ENCODE measurements around the gene BRINP3.

Gene BRINP3

DNA sequence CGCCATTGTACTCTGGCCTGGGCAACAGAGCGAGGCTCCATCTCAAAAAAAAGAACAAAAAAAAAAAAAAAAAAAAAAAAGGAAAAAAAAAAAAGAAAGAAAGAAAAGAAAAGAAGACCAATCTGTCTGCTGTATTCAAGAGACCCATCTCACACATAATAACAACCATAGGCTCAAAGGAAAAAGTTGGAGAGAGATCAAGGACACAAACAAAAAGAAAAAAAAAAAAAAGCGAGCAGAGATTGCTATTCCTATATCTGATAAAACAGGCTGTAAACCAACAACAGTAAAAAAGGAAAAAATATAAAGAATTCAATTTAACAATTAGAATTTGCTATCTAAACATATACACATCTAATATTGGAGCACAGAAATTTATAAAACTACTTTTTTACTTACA, 150.4 kb downstream of the BRINP3 start:
- no peak for TF ChIP-seq POLR2A (IDR thresholded peaks at IDR 0.05; ENCODE audit: low read length)
- no peak for TF ChIP-seq GATA1 (IDR thresholded peaks at IDR 0.05; ENCODE audit: low read depth, low read length)
- no peak for DNase-seq

DNA sequence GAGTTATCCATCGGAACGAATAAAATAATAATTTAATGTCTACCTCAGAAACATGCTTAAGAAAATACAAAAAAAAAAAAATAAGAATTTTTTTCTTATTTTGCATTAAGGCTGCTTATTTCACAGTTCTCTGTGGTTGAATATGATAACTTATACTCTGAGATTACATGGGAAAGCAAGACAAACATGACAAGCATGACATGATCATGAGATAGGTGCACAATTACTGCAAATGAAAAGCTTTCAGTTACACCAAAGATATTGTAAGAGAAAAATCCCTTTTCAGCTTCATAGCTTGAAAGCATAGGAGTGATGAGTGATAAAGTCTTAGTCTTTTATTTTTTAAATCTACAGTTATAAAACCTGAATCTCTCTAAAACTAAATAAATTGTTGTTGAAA, 154.1 kb downstream of the BRINP3 start:
- no peak for DNase-seq
- TF ChIP-seq POLR2A (IDR thresholded peaks at IDR 0.05; ENCODE audit: low read length), result no peak
- TF ChIP-seq GATA1 (IDR thresholded peaks at IDR 0.05; ENCODE audit: low read depth, low read length), result no peak

DNA sequence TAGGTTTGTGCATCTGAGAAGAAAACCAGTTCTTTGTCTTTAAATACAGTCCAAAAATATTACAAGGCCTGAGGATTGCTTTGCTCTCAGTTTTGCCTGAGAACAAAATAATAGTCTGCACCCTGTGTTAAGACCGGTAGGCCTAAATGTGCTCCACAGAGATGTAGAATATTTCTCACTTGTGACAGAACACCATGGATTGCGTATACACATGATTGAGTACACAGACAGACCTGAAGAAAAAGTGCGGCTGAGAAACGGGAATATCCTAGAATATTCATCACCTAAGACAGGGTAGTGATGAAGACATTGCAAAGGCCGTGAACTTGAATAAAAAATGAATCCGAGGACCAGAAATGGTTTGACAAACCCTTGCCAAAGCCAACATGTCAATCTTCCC, 155.4 kb downstream of the BRINP3 start:
- no peak for DNase-seq
- TF ChIP-seq POLR2A (IDR thresholded peaks at IDR 0.05; ENCODE audit: low read length) (no peak), GATA1 (IDR thresholded peaks at IDR 0.05; ENCODE audit: low read depth, low read length) (no peak)

DNA sequence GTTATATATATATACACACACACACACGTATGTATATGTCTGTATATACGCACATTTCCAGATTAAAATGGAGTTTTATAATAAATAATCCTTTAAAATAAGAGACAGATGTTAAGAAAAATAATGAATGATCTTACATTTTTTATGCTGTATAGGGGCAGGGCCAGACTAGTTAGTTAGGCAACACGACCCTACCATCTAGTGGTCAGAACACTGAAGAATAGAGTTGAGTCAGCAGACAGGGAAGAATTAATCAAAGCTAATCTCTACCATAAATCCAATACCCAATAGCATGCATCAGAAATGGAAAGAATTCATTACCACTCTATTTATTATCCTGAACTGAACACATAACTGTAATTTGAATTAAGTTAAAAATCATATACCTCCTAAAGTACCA, 156.7 kb downstream of the BRINP3 start:
- peak; percentile 2 for DNase-seq
- no peak for TF ChIP-seq POLR2A (IDR thresholded peaks at IDR 0.05; ENCODE audit: low read length)
- no peak for TF ChIP-seq GATA1 (IDR thresholded peaks at IDR 0.05; ENCODE audit: low read depth, low read length)

DNA sequence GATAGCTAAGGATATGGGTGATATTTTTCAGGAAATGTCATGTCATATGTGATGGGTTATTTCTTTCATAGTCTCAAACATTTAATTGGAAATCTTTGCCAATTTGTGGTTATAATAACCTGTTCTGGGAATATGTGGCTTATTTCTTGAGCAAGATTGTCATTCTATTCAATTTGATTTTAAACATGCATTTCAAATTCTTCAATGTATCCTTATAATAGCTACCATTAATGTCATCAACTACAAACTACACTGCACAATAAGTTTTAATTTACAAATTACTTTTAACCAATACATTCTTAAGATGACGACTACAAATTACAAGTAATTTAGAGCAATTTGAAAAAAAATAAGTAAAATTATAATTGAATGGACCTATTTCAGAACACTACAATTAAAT, 164.9 kb downstream of the BRINP3 start:
- DNase-seq, result no peak
- no peak for TF ChIP-seq GATA1 (IDR thresholded peaks at IDR 0.05; ENCODE audit: low read depth, low read length)
- no peak for TF ChIP-seq POLR2A (IDR thresholded peaks at IDR 0.05; ENCODE audit: low read length)

DNA sequence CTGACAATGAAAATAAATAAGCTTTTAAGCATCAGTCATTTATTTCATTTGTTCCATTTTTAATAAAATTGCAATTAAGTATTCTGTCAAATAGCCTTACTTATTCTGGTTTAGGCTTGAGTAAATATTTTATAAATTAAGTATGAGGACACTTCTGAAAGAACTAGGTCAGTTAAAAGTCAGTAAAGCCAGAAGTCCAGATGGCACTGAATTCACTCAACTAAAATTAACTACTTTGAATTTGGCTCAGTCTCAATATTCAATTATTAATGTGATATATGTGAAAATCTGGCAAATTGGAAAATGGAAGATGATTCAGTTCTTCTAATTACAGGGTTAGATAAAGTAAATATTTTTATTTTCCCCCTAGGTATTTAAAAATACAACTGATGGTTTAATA, 174.2 kb downstream of the BRINP3 start:
- DNase-seq, result no peak
- TF ChIP-seq GATA1 (IDR thresholded peaks at IDR 0.05; ENCODE audit: low read depth, low read length) (no peak), POLR2A (IDR thresholded peaks at IDR 0.05; ENCODE audit: low read length) (no peak)

DNA sequence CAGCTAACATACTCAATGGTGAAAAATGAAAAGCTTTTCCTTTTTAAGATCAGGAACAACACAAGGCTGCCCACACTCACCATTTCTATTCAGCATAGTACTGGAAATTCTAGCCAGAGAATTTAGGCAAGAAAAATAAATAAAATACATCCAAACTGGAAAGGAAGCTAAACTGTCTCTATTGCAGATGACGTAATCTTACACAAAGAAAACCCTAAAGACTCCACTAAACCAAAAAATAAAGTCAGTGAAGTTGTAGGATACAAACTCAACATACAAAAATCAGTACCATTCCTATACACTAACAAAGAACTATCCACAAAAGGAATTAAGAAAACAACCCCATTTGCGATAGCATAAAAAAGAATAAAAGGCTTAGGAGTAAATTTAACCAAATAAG, 181.2 kb downstream of the BRINP3 start:
- no peak for TF ChIP-seq GATA1 (IDR thresholded peaks at IDR 0.05; ENCODE audit: low read depth, low read length)
- TF ChIP-seq POLR2A (IDR thresholded peaks at IDR 0.05; ENCODE audit: low read length), result no peak
- no peak for DNase-seq

DNA sequence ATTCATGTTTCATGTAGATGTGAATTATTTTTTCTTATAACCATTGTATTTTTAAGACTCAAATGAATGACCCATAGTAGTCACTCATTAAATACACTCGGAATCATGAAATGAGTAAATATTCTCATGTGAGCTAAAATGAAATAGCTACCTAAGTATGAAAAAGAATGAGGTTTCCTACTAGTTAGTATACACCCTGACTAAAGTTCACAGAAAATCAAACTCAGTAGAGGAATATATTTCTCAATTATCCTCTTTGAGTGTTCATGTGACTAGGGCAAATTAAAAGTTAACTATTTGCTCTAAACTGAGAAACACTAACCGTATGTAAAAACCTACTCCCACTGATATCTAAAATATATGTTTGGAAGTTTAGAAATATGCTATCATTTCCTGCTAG, 187.8 kb downstream of the BRINP3 start:
- TF ChIP-seq GATA1 (IDR thresholded peaks at IDR 0.05; ENCODE audit: low read depth, low read length) (no peak), POLR2A (IDR thresholded peaks at IDR 0.05; ENCODE audit: low read length) (no peak)
- no peak for DNase-seq

DNA sequence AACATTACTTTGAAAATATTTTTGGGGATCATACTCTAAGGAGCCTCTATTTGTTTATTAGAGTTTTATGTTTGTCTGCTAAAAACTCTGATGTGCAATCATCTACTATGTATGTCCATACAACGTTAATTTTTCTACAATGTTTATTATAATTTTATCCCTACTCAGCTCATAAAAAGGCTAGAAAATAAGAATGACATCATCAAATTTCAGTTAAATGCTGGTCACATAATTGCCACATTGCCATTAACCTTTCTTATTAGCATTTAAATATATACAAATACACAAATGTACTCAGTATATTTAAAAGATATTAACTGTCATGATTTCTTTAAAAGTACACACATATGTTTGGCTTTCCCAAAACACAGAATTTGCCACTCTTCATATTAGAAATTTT, 191.6 kb downstream of the BRINP3 start:
- TF ChIP-seq POLR2A (IDR thresholded peaks at IDR 0.05; ENCODE audit: low read length), result no peak
- DNase-seq, result no peak

DNA sequence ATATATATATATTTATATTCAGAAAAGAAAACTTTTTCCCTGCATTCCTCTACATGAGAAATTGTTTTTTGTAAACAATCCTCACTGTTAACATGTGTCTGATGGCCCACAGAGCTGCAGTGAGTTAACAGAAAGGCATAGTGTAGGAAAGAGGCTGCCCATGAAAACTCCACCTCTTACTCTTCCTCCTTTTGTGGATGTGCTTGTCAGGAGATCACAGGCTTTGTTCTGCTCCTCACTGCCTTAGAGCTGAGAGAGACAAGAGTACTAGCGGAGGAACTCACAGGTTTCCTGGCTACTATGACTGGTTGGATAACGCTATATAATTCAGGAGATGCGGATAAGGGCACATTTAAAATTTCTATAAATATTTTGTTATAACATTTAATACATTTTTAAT, 200.6 kb downstream of the BRINP3 start:
- DNase-seq, result no peak
- no peak for TF ChIP-seq POLR2A (IDR thresholded peaks at IDR 0.05; ENCODE audit: low read length)
- no peak for TF ChIP-seq GATA1 (IDR thresholded peaks at IDR 0.05; ENCODE audit: low read depth, low read length)

DNA sequence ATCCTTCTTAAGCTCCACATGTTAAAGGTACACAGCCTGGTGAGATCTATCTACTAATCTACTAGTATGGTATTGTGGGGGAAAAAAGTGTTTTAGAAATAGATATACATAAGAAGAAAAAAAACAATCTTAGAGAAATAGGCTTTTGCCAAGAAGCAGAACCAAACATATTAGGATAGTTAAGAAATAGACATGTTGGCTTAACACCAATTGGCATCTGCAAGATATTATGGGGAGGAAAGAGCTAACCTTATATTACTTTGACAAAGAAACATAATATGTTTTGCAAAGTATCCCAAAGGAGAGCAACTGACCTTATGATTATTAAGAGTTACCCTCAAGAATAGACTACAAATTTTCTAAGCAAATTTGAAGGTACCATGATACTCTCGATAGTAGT, 202.9 kb downstream of the BRINP3 start:
- TF ChIP-seq GATA1 (IDR thresholded peaks at IDR 0.05; ENCODE audit: low read depth, low read length), result no peak
- TF ChIP-seq POLR2A (IDR thresholded peaks at IDR 0.05; ENCODE audit: low read length), result no peak
- no peak for DNase-seq

DNA sequence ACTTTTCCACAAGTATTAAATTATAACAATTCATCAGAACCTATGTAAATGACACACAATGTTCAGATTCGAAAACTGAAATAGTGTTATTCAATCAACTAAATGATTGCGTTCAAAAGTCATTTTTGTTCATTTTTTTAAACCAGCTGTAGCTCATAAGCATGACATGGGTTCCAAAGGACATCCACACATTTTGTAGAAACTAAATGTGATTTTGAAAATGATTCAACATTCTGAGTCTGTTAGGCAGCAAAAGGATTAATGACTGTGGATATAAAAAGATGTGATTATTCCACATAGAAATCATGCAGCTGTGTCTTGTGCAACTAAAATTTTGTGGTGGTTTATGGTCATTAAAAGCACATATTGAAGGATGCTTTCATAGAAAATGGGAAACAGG, 204.5 kb downstream of the BRINP3 start:
- TF ChIP-seq GATA1 (IDR thresholded peaks at IDR 0.05; ENCODE audit: low read depth, low read length) (no peak), POLR2A (IDR thresholded peaks at IDR 0.05; ENCODE audit: low read length) (no peak)
- DNase-seq, result no peak

DNA sequence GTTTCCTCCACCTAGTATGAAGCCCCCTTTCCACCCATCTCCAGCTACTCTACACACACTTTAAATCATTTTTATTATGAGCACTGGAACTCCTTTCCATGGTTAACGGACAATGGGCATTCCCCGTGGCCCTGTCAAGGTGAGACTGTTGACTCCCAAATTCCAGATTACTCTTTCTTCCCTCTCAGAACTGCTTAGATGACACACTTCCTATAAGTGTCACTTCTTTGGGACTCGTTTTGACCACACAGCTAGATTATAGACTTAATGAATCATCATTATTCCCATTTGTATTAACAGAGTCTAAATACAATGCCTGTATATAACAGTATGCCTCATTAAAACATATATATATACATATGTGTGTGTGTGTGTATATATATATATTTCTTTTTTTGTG, 215.1 kb downstream of the BRINP3 start:
- no peak for TF ChIP-seq GATA1 (IDR thresholded peaks at IDR 0.05; ENCODE audit: low read depth, low read length)
- TF ChIP-seq POLR2A (IDR thresholded peaks at IDR 0.05; ENCODE audit: low read length), result no peak
- DNase-seq, result no peak

DNA sequence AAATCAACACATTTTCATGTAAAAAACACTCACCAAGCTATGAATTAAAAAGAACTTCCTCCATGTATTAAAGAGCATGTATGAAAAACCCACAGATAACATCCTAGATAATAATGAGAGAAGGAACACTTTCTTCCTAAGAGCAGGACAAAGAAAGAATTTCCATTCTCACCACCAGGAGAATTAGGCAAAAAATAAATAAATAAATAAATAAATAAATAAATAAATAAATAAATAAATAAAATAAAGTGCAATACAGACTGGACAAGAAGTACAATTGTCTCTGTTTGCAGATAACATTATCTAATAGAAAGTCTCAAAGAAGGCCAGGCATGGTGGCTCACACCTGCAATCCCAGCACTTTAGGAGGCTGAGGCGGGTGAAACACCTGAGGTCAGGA, 218.2 kb downstream of the BRINP3 start:
- TF ChIP-seq GATA1 (IDR thresholded peaks at IDR 0.05; ENCODE audit: low read depth, low read length), result no peak
- no peak for TF ChIP-seq POLR2A (IDR thresholded peaks at IDR 0.05; ENCODE audit: low read length)

DNA sequence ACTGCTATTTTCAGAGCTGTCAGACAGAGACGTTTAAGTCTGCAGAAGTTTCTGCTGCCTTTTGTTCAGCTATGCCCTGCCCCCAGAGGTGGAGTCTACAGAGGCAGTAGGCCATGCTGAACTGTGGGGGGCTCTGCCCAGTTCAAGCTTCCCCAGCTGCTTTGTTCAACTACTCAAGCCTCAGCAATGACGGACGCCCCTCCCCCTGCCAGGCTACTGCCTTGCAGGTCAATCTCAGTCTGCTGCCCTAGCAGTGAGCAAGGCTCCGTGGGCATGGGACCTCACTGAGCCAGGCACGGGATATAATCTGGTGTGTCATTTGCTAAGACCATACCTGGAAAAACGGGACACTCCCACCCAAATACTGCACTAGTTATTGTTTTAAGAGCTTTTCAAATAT, 219.7 kb downstream of the BRINP3 start:
- TF ChIP-seq GATA1 (IDR thresholded peaks at IDR 0.05; ENCODE audit: low read depth, low read length) (no peak), POLR2A (IDR thresholded peaks at IDR 0.05; ENCODE audit: low read length) (no peak)
- DNase-seq, result no peak

More for the DNA sequence above, 218.2 kb downstream of the BRINP3 start:
- no peak for DNase-seq

DNA sequence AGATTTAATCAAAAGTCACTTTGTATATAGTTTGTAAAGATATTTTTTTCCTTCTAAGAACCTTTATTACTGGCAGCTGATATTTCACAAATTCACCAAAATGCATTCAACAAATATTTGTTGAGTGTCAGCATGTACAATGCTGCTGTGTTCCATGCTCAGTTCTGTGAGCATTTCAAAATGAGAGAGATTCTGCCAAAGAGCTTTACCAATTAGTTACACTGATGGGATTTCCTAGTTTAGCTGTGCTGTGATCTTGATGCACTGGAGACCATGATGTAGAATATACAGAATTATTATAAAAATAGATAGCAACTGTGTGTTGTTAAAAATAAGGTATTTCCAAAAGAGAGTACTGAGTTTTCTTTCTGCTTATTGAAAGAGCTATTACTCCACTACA, 225.6 kb downstream of the BRINP3 start:
- DNase-seq, result no peak
- no peak for TF ChIP-seq POLR2A (IDR thresholded peaks at IDR 0.05; ENCODE audit: low read length)
- TF ChIP-seq GATA1 (IDR thresholded peaks at IDR 0.05; ENCODE audit: low read depth, low read length), result no peak

All from erythroblast (primary cell).